ENCODE data around the gene SLC34A2.

Gene SLC34A2

DNA sequence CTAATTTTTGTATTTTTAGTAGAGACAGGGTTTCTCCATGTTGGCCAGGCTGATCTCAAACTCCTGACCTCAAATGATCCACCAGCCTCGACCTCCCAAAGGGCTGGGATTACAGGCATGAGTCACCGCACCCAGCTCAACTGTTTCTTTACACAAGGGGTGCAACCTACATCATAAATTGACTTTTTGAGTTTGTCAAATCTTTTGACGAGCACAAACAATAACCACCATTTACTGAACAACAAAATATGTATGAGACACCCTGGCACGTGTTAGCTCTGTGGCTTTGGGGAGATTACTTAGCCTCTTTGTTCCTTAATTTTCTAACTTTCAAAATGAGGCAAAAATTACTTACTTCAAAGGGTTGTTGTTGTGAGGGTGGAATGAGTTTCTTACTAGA is 23.5 kb upstream of the SLC34A2 start:
- Histone ChIP-seq H3K27me3 (ENCODE audit: insufficient read depth, low read depth) (no peaks in the 10 kb centered on the region), H3K36me3 (ENCODE audit: insufficient read depth) (no peaks in the 10 kb centered on the region), H2AFZ (ENCODE audit: low read depth) (no peak overlapping the region), H3K4me1 (ENCODE audit: low read depth, poor library complexity, severe bottlenecking) (no peaks in the 10 kb centered on the region), H4K20me1 (ENCODE audit: insufficient read depth) (no peaks in the 10 kb centered on the region), H3K79me2 (ENCODE audit: insufficient read depth, low read depth) (no peaks in the 10 kb centered on the region), H3K4me3 (IDR thresholded peaks at IDR 0.05; ENCODE audit: insufficient read depth, low read depth, low read length) (no peak overlapping the region), H3K27ac (no peak overlapping the region), H3K4me2 (no peak overlapping the region), H3K9ac (no peak overlapping the region)
- TF ChIP-seq, protein P1, sequence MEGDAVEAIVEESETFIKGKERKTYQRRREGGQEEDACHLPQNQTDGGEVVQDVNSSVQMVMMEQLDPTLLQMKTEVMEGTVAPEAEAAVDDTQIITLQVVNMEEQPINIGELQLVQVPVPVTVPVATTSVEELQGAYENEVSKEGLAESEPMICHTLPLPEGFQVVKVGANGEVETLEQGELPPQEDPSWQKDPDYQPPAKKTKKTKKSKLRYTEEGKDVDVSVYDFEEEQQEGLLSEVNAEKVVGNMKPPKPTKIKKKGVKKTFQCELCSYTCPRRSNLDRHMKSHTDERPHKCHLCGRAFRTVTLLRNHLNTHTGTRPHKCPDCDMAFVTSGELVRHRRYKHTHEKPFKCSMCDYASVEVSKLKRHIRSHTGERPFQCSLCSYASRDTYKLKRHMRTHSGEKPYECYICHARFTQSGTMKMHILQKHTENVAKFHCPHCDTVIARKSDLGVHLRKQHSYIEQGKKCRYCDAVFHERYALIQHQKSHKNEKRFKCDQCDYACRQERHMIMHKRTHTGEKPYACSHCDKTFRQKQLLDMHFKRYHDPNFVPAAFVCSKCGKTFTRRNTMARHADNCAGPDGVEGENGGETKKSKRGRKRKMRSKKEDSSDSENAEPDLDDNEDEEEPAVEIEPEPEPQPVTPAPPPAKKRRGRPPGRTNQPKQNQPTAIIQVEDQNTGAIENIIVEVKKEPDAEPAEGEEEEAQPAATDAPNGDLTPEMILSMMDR (conservative IDR thresholded peaks at IDR 0.05; ENCODE audit: low read depth, low read length), result no peak

DNA sequence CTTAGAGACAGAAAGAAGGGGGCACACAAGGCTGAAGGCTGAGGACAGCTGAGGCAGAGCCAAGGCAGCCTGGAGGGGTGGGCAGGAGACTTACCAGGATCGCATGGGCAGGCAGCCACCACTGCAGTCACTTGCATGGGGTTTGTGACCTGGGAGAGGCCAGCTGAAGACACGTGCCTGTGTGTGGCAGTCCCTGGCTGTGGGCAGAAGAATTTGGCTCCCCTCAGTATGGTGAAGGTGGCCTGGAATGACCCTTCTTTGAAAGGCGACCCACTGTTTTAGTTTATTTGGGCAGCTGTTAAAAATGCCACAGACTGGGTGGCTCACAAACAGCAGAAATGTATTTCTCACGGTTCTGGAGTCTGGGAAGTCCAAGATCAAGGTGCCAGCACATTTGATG is 22.1 kb upstream of the SLC34A2 start:
- TF ChIP-seq, protein P1 (conservative IDR thresholded peaks at IDR 0.05; ENCODE audit: low read depth, low read length), result no peak
- Histone ChIP-seq H3K27ac (no peak overlapping the region), H3K4me1 (ENCODE audit: low read depth, poor library complexity, severe bottlenecking) (no peaks in the 10 kb centered on the region), H2AFZ (ENCODE audit: low read depth) (no peak overlapping the region), H3K36me3 (ENCODE audit: insufficient read depth) (no peaks in the 10 kb centered on the region), H3K4me3 (IDR thresholded peaks at IDR 0.05; ENCODE audit: insufficient read depth, low read depth, low read length) (no peak overlapping the region), H3K79me2 (ENCODE audit: insufficient read depth, low read depth) (no peaks in the 10 kb centered on the region), H3K4me2 (no peak overlapping the region), H3K27me3 (ENCODE audit: insufficient read depth, low read depth) (no peaks in the 10 kb centered on the region), H3K9ac (no peak overlapping the region), H4K20me1 (ENCODE audit: insufficient read depth) (no peaks in the 10 kb centered on the region)

DNA sequence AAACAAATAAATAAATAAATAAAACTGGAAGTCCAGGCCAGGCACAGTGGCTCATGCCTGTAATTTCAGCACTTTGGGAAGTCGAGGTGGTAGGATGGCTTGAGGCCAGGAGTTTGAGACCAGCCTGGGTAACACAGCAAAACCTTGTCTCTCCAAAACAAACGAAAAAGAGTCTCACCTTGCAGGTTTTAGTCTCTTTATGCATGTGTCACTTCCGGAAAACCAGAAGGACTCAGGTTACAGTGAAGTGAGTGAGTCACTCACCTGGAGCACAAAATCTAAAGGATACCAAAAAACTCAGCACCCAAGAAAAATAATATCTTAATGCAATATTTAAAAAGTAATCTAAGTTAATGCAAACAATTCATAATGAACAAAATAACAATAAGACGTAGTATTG is 20.1 kb upstream of the SLC34A2 start:
- no peak overlapping the region for H3K4me2 ChIP-seq
- H3K27ac ChIP-seq, result no peak overlapping the region
- TF ChIP-seq, protein P1 (conservative IDR thresholded peaks at IDR 0.05; ENCODE audit: low read depth, low read length), result no peak
- H2AFZ ChIP-seq (ENCODE audit: low read depth), result no peak overlapping the region
- no peaks in the 10 kb centered on the region for H3K36me3 ChIP-seq (ENCODE audit: insufficient read depth)
- no peaks in the 10 kb centered on the region for H3K79me2 ChIP-seq (ENCODE audit: insufficient read depth, low read depth)
- H3K9ac ChIP-seq, result no peak overlapping the region
- H3K4me1 ChIP-seq (ENCODE audit: low read depth, poor library complexity, severe bottlenecking), result no peaks in the 10 kb centered on the region
- no peaks in the 10 kb centered on the region for H4K20me1 ChIP-seq (ENCODE audit: insufficient read depth)
- H3K4me3 ChIP-seq (IDR thresholded peaks at IDR 0.05; ENCODE audit: insufficient read depth, low read depth, low read length), result no peak overlapping the region
- no peaks in the 10 kb centered on the region for H3K27me3 ChIP-seq (ENCODE audit: insufficient read depth, low read depth)

DNA sequence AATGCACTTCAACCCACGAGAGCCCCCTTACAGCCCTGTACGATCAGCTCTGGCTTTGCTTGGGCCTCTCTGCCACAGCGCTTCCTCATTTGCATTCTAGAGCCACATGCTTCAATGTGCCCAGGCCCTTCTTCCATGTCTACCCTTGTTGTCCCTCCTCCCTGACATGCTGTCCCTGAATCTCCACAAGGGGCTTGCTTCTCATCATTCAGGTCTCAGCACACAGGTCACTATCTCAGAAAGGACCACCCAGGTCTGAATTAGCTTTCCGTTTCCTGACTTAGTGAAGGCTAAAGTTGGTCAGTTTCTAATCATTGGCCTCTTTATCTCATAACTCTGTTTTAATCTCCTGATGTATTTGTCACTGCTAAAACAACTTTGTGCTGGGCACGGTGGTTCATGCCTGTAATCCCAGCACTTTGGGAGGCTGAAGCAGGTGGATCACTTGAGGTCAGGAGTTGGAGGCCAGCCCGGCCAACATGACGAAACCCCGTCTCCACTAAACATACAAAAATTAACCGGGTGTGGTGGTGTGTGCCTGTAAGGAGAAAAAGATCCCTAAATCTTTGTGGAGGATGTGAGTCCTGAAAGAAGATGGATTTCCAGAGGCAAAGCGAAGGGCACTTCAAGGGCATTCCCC is 17.9 kb upstream of the SLC34A2 start:
- Histone ChIP-seq H3K4me1 (ENCODE audit: low read depth, poor library complexity, severe bottlenecking) (no peaks in the 10 kb centered on the region), H3K27me3 (ENCODE audit: insufficient read depth, low read depth) (no peaks in the 10 kb centered on the region), H3K9ac (no peak overlapping the region), H3K27ac (no peak overlapping the region), H3K4me3 (IDR thresholded peaks at IDR 0.05; ENCODE audit: insufficient read depth, low read depth, low read length) (no peak overlapping the region), H3K4me2 (no peak overlapping the region), H4K20me1 (ENCODE audit: insufficient read depth) (no peaks in the 10 kb centered on the region), H2AFZ (ENCODE audit: low read depth) (no peak overlapping the region), H3K36me3 (ENCODE audit: insufficient read depth) (no peaks in the 10 kb centered on the region), H3K79me2 (ENCODE audit: insufficient read depth, low read depth) (no peaks in the 10 kb centered on the region)
- TF ChIP-seq, protein P1 (conservative IDR thresholded peaks at IDR 0.05; ENCODE audit: low read depth, low read length), result no peak

Measured in KMS-11 (cell line).